Right lobe of liver (tissue), 6 donors: ENCODE data around the gene ASPG. TPM values are rescaled to one million over a fixed set of nuclear protein-coding genes. Genes with fewer than 3 reads are reported as not detected.

Experiments
- ATAC-seq, 4 donors: fragments of 200-7000 bp; cut with Tn5 transposase; one replicate each; pipeline ENCODE4 v1.9.1; 2020; ENCODE audit warnings: mild to moderate bottlenecking in 4 of 4, moderate library complexity in 4 of 4
- DNase-seq, 3 donors: peaks; one replicate each; pipeline ENCODE4 v3.0.0-alpha.2; 2020
- H3K27ac ChIP-seq, 3 donors: fragments of 200-600 bp; one replicate each; pipeline ENCODE4 v1.8.0; 2022
- H3K27me3 ChIP-seq, 2 donors: fragments of 200-600 bp; one replicate each; pipeline ENCODE4 v1.8.0; 2022
- H3K36me3 ChIP-seq, 4 donors: fragments of 200-600 bp; sonication (generic) in 1 of 4; one replicate each; pipeline versions ENCODE4 v1.5.1 to v1.8.0; 2017 to 2022; ENCODE audit warnings: control low read depth in 1 of 4
- H3K4me1 ChIP-seq, 4 donors: fragments of 200-600 bp; sonication (generic) in 1 of 4; one replicate each; pipeline versions ENCODE4 v1.5.1 to v1.8.0; 2017 to 2022; ENCODE audit warnings: control low read depth in 1 of 4
- H3K4me3 ChIP-seq, 3 donors: fragments of 200-600 bp; one replicate each; pipeline ENCODE4 v1.8.0; 2022
- H3K9me3 ChIP-seq, 4 donors: fragments of 200-600 bp; sonication (generic) in 1 of 4; one replicate each; pipeline versions ENCODE4 v1.5.1 to v1.8.0; 2017 to 2022; ENCODE audit warnings: control low read depth in 1 of 4
- CTCF ChIP-seq, 4 donors: fragments of 200-600 bp in 3 of 4; fragments of 450-650 bp in 1 of 4; IDR thresholded peaks; one replicate each; pipeline versions ENCODE4 v1.5.1 to v1.8.0; 2016 to 2022; ENCODE audit warnings: antibody characterized with exemption in 4 of 4, mild to moderate bottlenecking in 2 of 4
- POLR2A ChIP-seq: fragments of 450-650 bp; IDR thresholded peaks from one replicate; pipeline ENCODE4 v1.6.1; 2017; ENCODE audit warnings: antibody characterized with exemption, mild to moderate bottlenecking
- WGBS: methylation state at CpG from one replicate; pipeline ENCODE4 v1.1.6; 2018; ENCODE audit warnings: low coverage, low lambda C conversion rate; ENCODE audit not compliant: insufficient coverage; ENCODE audit errors: missing lambda C conversion rate; 5-methylcytosine and 5-hydroxymethylcytosine counted together
- intact Hi-C, 2 donors: fragments of 100-400 bp; cut with DNase I; formaldehyde crosslinking; loops; one replicate each; pipeline versions ENCODE4 v1.11.2 to v1.14.1; 2022
- total RNA-seq, 6 experiments: library from RNA; depleted of rRNA in 2 of 6; stranded (reverse); fragments of >200 nt in 2 of 6; fragmentation: NEBNext Ultra II Directional in 3 of 6; extraction: Animal tissue kit (Norgen Biotek cat#: 25700) in 3 of 6; gene quantifications; one replicate each; pipeline versions ENCODE4 v1.1.0 to v1.2.4, GENCODE V29; 2016 to 2023
- donor health status: DM: no; HTN: yes; CAD: no.
- donor health status: DM: no; HTN: no; CAD: no.
- donor health status: DM: no; HTN: no; CAD: no.
- donor health status: DM: no; HTN: yes; CAD: no.
- donor health status: DM: no; HTN: yes; CAD: no.

The ASPG gene
- total RNA-seq, 6 experiments from 2014 or later, result 37.3 to 232 (median 110) TPM

- H3K9me3 ChIP-seq, result no peaks in the 10 kb centered on the region
- WGBS, result 77% methylated on average over 3 of the region's 3 CpGs
- no peaks in the 10 kb centered on the region for H3K36me3 ChIP-seq
- intact Hi-C loops, result no loop called here
- ATAC-seq (no peak), DNase-seq (no peak)
- no peaks in the 10 kb centered on the region for H3K27me3 ChIP-seq
- no peak overlapping the region for H3K4me3 ChIP-seq
- TF ChIP-seq CTCF (IDR thresholded peaks at IDR 0.05) (no peak), POLR2A (no peak)
- no peaks in the 10 kb centered on the region for H3K4me1 ChIP-seq
- no peak overlapping the region for H3K27ac ChIP-seq
Measured at GRCh38 chr14:104047761-104048160, 37.7 kb upstream of the ASPG start.

- H3K27ac ChIP-seq, result no peak overlapping the region
- ATAC-seq, result no peak
Measured at GRCh38 chr14:104048758-104049507, 36.6 kb upstream of the ASPG start.

GRCh38 chr14:104049576-104050240, 35.8 kb upstream of the ASPG start:
- WGBS, result 43% methylated on average over 4 of the region's 9 CpGs
- no peaks in the 10 kb centered on the region for H3K27me3 ChIP-seq
- TF ChIP-seq CTCF (IDR thresholded peaks at IDR 0.05) (no peak), POLR2A (no peak)
- no peak overlapping the region for H3K4me3 ChIP-seq
- ATAC-seq, result no peak
- H3K4me1 ChIP-seq, result no peaks in the 10 kb centered on the region
- intact Hi-C loops, result no loop called here
- no peak overlapping the region for H3K27ac ChIP-seq
- H3K9me3 ChIP-seq, result no peaks in the 10 kb centered on the region
- no peak for DNase-seq
- no peaks in the 10 kb centered on the region for H3K36me3 ChIP-seq

More at GRCh38 chr14:104048758-104049507, 36.6 kb upstream of the ASPG start:
- Histone ChIP-seq H3K27me3 (no peaks in the 10 kb centered on the region), H3K4me3 (no peak overlapping the region), H3K36me3 (no peaks in the 10 kb centered on the region), H3K4me1 (no peaks in the 10 kb centered on the region), H3K9me3 (no peaks in the 10 kb centered on the region)
- intact Hi-C loops, result no loop called here
- no peak for DNase-seq
- no peak for TF ChIP-seq CTCF (IDR thresholded peaks at IDR 0.05)
- no peak for TF ChIP-seq POLR2A
- 75% methylated on average over 1 of the region's 2 CpGs for WGBS

- DNase-seq, result no peak
- H3K9me3 ChIP-seq, result no peaks in the 10 kb centered on the region
- WGBS, result 33% methylated on average over 4 of the region's 5 CpGs
- H3K4me1 ChIP-seq, result no peaks in the 10 kb centered on the region
- intact Hi-C loops, result no loop called here
- no peak overlapping the region for H3K4me3 ChIP-seq
- no peaks in the 10 kb centered on the region for H3K36me3 ChIP-seq
- H3K27ac ChIP-seq, result no peak overlapping the region
- TF ChIP-seq POLR2A, result no peak
- no peak for TF ChIP-seq CTCF (IDR thresholded peaks at IDR 0.05)
- no peak for ATAC-seq
- H3K27me3 ChIP-seq, result no peaks in the 10 kb centered on the region
Measured at GRCh38 chr14:104051092-104051813, 34.2 kb upstream of the ASPG start.
